ENCODE measurements around the gene LRRC71.

- no peak for TF ChIP-seq CTCF (IDR thresholded peaks at IDR 0.05; ENCODE audit: low read depth, low read length)
- no peak for TF ChIP-seq MAX (IDR thresholded peaks at IDR 0.05; ENCODE audit: low read depth, low read length)
- TF ChIP-seq MYC (IDR thresholded peaks at IDR 0.05; ENCODE audit: low read depth, low read length): no peak
- no peak for TF ChIP-seq POLR2A (IDR thresholded peaks at IDR 0.05; ENCODE audit: extremely low read depth, insufficient read length)
These were observed 5.0 kb downstream of the LRRC71 start for GRCh38 chr1:156925154-156926010.
